ENCODE measurements around the gene ZFYVE16. TPM values are rescaled to one million over a fixed set of nuclear protein-coding genes. Genes with fewer than 3 reads are reported as not detected.

ZFYVE16 gene
- total RNA-seq, 4 donors from 2014 or later, result 12.4 to 45.7 (median 23.3) TPM

GRCh38 chr5:80509362-80509761 is 101.5 kb downstream of the ZFYVE16 start:
- no peak overlapping the region for H3K27ac ChIP-seq
- H3K4me3 ChIP-seq, result no peak overlapping the region
- DNase-seq (ENCODE audit: low spot score in 2 of 2), result no peak
- 52% methylated on average over 4 of the region's 4 CpGs for WGBS
- no peaks in the 10 kb centered on the region for H3K9me3 ChIP-seq
- H3K27me3 ChIP-seq, result no peaks in the 10 kb centered on the region
- TF ChIP-seq, protein P1, sequence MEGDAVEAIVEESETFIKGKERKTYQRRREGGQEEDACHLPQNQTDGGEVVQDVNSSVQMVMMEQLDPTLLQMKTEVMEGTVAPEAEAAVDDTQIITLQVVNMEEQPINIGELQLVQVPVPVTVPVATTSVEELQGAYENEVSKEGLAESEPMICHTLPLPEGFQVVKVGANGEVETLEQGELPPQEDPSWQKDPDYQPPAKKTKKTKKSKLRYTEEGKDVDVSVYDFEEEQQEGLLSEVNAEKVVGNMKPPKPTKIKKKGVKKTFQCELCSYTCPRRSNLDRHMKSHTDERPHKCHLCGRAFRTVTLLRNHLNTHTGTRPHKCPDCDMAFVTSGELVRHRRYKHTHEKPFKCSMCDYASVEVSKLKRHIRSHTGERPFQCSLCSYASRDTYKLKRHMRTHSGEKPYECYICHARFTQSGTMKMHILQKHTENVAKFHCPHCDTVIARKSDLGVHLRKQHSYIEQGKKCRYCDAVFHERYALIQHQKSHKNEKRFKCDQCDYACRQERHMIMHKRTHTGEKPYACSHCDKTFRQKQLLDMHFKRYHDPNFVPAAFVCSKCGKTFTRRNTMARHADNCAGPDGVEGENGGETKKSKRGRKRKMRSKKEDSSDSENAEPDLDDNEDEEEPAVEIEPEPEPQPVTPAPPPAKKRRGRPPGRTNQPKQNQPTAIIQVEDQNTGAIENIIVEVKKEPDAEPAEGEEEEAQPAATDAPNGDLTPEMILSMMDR (IDR thresholded peaks at IDR 0.05), result no peak
- TF ChIP-seq POLR2A (IDR thresholded peaks at IDR 0.05), result no peak
- TF ChIP-seq EP300 (IDR thresholded peaks at IDR 0.05), result no peak
- no peak for TF ChIP-seq POLR2AphosphoS5 (IDR thresholded peaks at IDR 0.05)
- no peaks in the 10 kb centered on the region for H3K4me1 ChIP-seq
- H3K36me3 ChIP-seq, result no peaks in the 10 kb centered on the region

DNA sequence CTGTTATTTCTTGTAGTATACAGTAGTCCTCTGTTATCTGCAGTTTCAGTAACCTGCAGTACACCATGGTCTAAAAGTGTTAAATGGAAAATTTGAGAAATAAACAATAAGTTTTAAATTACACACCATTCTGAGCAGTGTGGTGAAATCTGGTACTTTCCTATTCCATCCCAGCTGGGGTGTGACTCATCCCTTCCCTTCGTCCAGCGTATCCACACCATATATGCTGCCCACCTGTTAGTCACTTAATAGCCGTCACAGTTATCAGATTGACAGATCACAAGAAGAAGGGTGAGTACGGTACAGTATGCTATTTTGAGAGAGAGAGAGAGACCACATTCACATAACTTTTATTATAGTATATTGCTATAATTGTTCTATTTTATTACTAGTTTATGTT is 109.0 kb downstream of the ZFYVE16 start:
- no peaks in the 10 kb centered on the region for H3K9me3 ChIP-seq
- 80% methylated on average over 4 of the region's 4 CpGs for WGBS

More for the DNA sequence above, 109.0 kb downstream of the ZFYVE16 start:
- no peak for TF ChIP-seq POLR2A (IDR thresholded peaks at IDR 0.05)
- TF ChIP-seq POLR2AphosphoS5 (IDR thresholded peaks at IDR 0.05), result no peak
- TF ChIP-seq, protein P1 (IDR thresholded peaks at IDR 0.05), result no peak
- no peak for TF ChIP-seq EP300 (IDR thresholded peaks at IDR 0.05)
- Histone ChIP-seq H3K27me3 (no peaks in the 10 kb centered on the region), H3K4me3 (no peak overlapping the region), H3K36me3 (no peaks in the 10 kb centered on the region), H3K27ac (no peak overlapping the region), H3K4me1 (no peaks in the 10 kb centered on the region)
- DNase-seq (ENCODE audit: low spot score in 2 of 2), result no peak

Other genes with a start within 250 kb of the ZFYVE16 start
- gene SERINC5, start 152.0 kb upstream of the ZFYVE16 start, total RNA-seq, result 10 to 100 TPM; 53.8 to 68.8 (median 62.5) TPM
- gene SPZ1, start 88.1 kb upstream of the ZFYVE16 start, total RNA-seq, result not detected
- gene FAM151B, start 80.0 kb downstream of the ZFYVE16 start, total RNA-seq, result 1 to 10 TPM in 3 of 4 donors, under 1 TPM in 1; 0.56 to 3.3 (median 2.0) TPM
- not detected for gene ANKRD34B, start 162.2 kb downstream of the ZFYVE16 start, total RNA-seq
- gene MSH3, start 246.6 kb downstream of the ZFYVE16 start, total RNA-seq, result 10 to 100 TPM; 11.0 to 15.0 (median 12.4) TPM
- 1 to 10 TPM; 4.9 to 6.8 (median 5.1) TPM for gene DHFR, start 246.9 kb downstream of the ZFYVE16 start, total RNA-seq

Measured in suprapubic skin (tissue), 4 donors.